GM12872 (cell line): ENCODE measurements around the gene KCNIP4.

Experiments
- TF ChIP-seq, protein P1 (sequence below): IDR thresholded peaks from 3 replicates; pipeline ENCODE4 v1.5.1; 2011; ENCODE audit warnings: low read depth, mild to moderate bottlenecking, low read length, moderate library complexity; ENCODE audit not compliant: insufficient read depth

Gene KCNIP4

DNA sequence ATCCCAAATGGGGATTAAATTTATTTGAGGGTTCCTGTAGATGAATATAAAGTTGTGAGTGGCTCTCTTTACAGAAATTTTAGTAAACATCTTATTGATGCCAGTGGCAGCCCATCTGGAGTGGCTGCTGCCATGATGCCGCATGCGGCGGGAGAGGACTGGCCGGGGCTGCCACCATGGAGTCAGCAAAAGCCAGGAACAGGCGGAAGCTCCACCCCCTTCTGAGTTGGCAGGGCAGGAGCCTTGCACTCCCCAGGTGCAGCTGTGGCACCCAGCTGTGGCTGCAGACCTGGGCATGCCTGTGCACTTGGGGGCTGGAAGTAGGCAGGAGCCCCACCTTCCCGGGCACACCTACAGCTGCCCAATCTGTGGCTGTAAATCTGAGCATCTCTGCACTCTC, 92.3 kb downstream of the KCNIP4 start:
- TF ChIP-seq, protein P1, sequence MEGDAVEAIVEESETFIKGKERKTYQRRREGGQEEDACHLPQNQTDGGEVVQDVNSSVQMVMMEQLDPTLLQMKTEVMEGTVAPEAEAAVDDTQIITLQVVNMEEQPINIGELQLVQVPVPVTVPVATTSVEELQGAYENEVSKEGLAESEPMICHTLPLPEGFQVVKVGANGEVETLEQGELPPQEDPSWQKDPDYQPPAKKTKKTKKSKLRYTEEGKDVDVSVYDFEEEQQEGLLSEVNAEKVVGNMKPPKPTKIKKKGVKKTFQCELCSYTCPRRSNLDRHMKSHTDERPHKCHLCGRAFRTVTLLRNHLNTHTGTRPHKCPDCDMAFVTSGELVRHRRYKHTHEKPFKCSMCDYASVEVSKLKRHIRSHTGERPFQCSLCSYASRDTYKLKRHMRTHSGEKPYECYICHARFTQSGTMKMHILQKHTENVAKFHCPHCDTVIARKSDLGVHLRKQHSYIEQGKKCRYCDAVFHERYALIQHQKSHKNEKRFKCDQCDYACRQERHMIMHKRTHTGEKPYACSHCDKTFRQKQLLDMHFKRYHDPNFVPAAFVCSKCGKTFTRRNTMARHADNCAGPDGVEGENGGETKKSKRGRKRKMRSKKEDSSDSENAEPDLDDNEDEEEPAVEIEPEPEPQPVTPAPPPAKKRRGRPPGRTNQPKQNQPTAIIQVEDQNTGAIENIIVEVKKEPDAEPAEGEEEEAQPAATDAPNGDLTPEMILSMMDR = no peak

DNA sequence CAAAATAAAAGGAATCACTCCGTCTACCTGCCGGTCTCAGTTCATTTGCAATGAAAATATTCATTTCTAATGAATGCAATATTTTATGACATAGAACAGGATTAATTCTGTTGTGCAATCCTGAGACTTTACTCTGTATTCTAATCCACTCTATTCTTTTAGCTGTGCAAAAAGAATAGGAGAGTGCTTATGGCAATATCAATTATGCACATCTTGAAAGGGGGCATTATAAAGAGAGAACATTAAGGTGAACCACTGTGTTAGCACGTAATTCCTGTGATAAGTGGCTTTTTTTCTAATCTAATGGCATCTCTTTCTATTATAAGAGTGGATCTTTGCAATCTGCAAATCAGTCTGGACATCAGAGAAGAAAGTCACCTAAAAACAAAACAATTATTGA, 99.5 kb downstream of the KCNIP4 start:
- TF ChIP-seq, protein P1 = no peak

DNA sequence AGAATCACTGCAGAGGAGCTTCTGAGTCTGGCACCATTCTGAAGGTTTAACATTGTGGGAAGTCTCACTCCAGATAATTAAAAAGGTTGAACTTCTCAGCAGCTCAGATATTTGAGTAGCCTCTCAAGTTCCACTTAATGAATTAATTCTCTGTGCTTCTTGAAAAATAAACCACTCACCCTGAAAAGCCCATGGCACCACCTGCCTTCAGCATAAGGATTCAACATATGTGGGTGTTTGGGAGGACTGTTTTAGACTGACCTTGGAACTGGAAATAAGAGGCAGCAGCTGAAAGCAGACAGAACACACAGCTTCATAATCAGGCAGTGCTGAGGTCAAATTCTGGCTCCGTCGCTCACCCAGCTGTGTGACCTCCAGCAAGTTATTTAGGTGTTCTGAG, 100.6 kb downstream of the KCNIP4 start:
- TF ChIP-seq, protein P1 = no peak

DNA sequence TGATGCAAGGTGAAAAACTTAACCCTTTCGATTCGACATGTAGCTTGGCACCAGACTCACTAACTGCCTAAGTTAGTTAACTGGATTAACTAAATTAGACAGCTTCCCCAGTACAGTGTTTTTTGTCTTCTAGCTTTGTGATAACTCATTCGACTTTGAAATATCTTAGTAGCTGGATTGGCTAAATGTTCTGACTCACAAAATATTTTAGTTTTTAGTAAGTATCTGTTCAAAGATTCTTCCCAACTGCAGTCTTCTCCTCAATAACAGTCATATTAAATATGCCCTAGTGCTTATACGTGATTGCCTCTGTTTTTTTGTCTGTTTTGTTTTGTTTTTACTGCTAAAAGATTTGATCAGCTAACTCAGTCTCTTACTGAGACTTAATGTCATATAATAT, 102.9 kb downstream of the KCNIP4 start:
- TF ChIP-seq, protein P1 = no peak

DNA sequence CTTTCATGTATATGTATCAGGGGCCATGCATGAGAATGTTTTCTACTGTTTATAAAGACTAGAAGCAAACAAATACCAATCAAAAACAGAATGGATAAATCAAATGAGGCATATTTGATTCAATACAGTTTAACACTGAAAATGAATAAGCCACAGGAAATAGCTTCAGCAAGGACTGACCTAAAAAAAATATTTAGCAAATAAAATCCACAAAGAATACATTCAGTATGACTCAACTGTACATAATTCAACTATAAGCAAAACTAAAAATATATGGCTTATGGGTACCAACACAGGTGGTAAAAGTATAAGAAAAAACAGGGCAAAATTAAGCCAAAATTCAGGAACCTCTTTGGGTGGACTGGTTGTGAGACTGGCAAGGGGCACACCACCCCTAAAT, 112.9 kb downstream of the KCNIP4 start:
- TF ChIP-seq, protein P1 = no peak

DNA sequence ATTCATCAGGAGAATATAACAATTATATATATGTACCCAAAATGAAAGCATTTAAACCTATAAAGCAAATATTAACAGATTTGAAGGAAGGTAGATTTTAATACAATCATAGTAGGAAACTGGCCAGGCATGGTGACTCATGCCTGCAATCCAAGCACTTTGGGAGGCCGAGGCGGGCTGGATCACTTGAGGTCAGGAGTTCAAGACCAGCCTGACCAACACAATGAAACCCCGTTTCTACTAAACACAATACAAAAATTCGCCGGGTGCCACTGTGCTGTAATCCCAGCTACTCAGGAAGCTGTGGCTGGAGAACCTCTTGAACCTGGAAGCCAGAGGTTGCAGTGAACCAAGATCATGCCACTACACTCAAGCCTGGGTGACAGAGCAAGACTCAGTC, 118.3 kb downstream of the KCNIP4 start:
- TF ChIP-seq, protein P1 = no peak

DNA sequence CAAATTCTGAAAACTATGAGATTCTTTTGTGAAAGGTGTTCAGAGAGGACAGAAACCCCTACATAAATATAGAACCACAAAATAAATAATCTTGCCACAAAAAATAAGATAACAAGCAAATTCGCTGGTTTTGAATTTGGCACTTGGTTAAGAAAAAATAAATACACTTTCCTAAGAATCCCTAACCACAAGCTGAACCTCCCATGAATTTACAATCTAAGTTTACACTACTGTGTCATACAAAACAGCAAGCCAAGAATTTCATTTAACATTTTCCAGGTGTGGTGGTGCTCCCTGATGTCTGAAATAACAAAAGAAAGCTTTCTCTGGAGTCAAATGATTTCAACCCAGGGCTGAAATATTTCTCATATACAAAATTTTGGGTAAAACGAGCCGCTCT, 121.0 kb downstream of the KCNIP4 start:
- TF ChIP-seq, protein P1 = no peak

DNA sequence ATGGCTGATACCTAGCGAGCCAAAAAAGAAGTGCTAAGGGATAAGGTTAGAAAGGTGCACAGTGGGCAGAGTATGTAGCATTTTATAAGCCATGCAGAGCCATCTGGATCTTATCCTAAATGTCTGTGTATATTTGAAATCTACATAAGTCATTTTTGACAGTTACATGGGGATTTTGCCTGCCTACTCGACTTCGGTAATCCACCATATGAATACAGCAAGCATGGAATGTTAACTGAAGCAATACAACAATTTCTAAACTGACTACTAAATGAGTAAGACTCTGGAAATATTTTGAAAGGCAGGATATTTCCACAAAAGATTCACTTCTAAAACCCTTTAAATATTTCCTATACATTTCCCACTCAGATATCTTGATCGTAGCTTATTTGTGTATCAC, 122.5 kb downstream of the KCNIP4 start:
- TF ChIP-seq, protein P1 = no peak
